Activated T-helper 1 cell treated with anti-CD3 and anti-CD28 coated beads, Interleukin-12 subunit alpha, Interleukin-12 subunit beta, Interleukin-2, Interleukin-4 antibody, amounts not matched to agents 30 ng/mL and 10 ng/mL and 1 ng/mL, durations not matched to agents 14 hours and 24 hours and 36 hours (primary cell): ENCODE data around the gene MGAT4D. TPM values are rescaled to one million over a fixed set of nuclear protein-coding genes. Genes with fewer than 3 reads are reported as not detected.
A peak's percentile ranks its signal among the peaks of the same experiment; 100 is the strongest.
"Not testable (repeated sequence)": the region's sequence is repeated elsewhere in the genome, so short reads cannot be mapped to it uniquely, and the experiment has no call there.

Source experiments
- DNase-seq: peaks from one replicate; pipeline ENCODE4 v3.0.0; 2021; ENCODE audit warnings: low spot score
- H3K27ac Mint-ChIP-seq: one replicate; pipeline ENCODE4 v1.8.0; 2021; ENCODE audit warnings: mild to moderate bottlenecking, mixed read lengths
- H3K27me3 Mint-ChIP-seq: one replicate; pipeline ENCODE4 v1.8.0; 2022; ENCODE audit warnings: mild to moderate bottlenecking, moderate library complexity, mixed read lengths; ENCODE audit not compliant: insufficient read depth
- H3K36me3 Mint-ChIP-seq: one replicate; pipeline ENCODE4 v1.8.0; 2021; ENCODE audit warnings: low read depth, mixed read lengths
- H3K4me1 Mint-ChIP-seq: one replicate; pipeline ENCODE4 v1.8.0; 2021; ENCODE audit warnings: low read depth, mixed read lengths
- H3K4me3 Mint-ChIP-seq: one replicate; pipeline ENCODE4 v1.8.0; 2021; ENCODE audit warnings: mild to moderate bottlenecking, moderate library complexity, mixed read lengths
- H3K9me3 Mint-ChIP-seq: one replicate; pipeline ENCODE4 v1.8.0; 2021; ENCODE audit warnings: mixed read lengths
- intact Hi-C: fragments of 100-400 bp; cut with micrococcal nuclease; formaldehyde crosslinking; loops from one replicate; pipeline ENCODE4 v1.15.1; 2024
- total RNA-seq: library from RNA; stranded (reverse); gene quantifications from 2 replicates; pipeline ENCODE4 v1.2.3, GENCODE V29; 2022

The MGAT4D gene
- total RNA-seq, 1 donor from 2014 or later, result not detected

GRCh38 chr4:140426610-140427105 lies 71.4 kb downstream of the MGAT4D start:
- H3K4me1 Mint-ChIP-seq, result peaks cover 11% of the 10 kb centered on the region
- H3K27me3 Mint-ChIP-seq, result peaks cover 44% of the 10 kb centered on the region
- no peak overlapping the region for H3K27ac Mint-ChIP-seq
- peak overlapping the region; percentile 52 for H3K4me3 Mint-ChIP-seq
- no peaks in the 10 kb centered on the region for H3K36me3 Mint-ChIP-seq
- no peaks in the 10 kb centered on the region for H3K9me3 Mint-ChIP-seq
- intact Hi-C loops, result loop anchor here (2.0 kb wide), 1 partner anchor 66 kb away; no protein-coding TSS in a partner anchor
- no peak for DNase-seq

GRCh38 chr4:140423106-140423505 lies 75.0 kb downstream of the MGAT4D start:
- Mint-ChIP-seq H3K9me3 (no peaks in the 10 kb centered on the region), H3K4me1 (peaks cover 11% of the 10 kb centered on the region), H3K27me3 (peaks cover 37% of the 10 kb centered on the region), H3K4me3 (no peak overlapping the region), H3K36me3 (no peaks in the 10 kb centered on the region), H3K27ac (no peak overlapping the region)
- intact Hi-C loops, result no loop called here
- DNase-seq, result no peak

- intact Hi-C loops, H3K36me3 Mint-ChIP-seq, H3K4me1 Mint-ChIP-seq, H3K4me3 Mint-ChIP-seq, H3K9me3 Mint-ChIP-seq, H3K27me3 Mint-ChIP-seq, DNase-seq, H3K27ac Mint-ChIP-seq: not testable (repeated sequence)
Observed at GRCh38 chr4:140413130-140413969, 84.7 kb downstream of the MGAT4D start.

- Mint-ChIP-seq H3K27me3 (peaks cover 8% of the 10 kb centered on the region), H3K36me3 (no peaks in the 10 kb centered on the region), H3K4me3 (no peak overlapping the region), H3K9me3 (no peaks in the 10 kb centered on the region), H3K27ac (no peak overlapping the region), H3K4me1 (no peaks in the 10 kb centered on the region)
- intact Hi-C loops, result no loop called here
- DNase-seq, result no peak
Observed at GRCh38 chr4:140408974-140409373, 89.1 kb downstream of the MGAT4D start.

GRCh38 chr4:140406292-140406691 lies 91.8 kb downstream of the MGAT4D start:
- no peaks in the 10 kb centered on the region for H3K9me3 Mint-ChIP-seq
- peaks cover 16% of the 10 kb centered on the region for H3K27me3 Mint-ChIP-seq
- no peaks in the 10 kb centered on the region for H3K36me3 Mint-ChIP-seq
- H3K4me3 Mint-ChIP-seq, result no peak overlapping the region
- H3K27ac Mint-ChIP-seq, result no peak overlapping the region
- H3K4me1 Mint-ChIP-seq, result no peaks in the 10 kb centered on the region
- DNase-seq, result no peak
- intact Hi-C loops, result no loop called here

GRCh38 chr4:140400111-140400510 lies 98.0 kb downstream of the MGAT4D start:
- H3K4me3 Mint-ChIP-seq, result no peak overlapping the region
- H3K4me1 Mint-ChIP-seq, result no peaks in the 10 kb centered on the region
- intact Hi-C loops, result no loop called here
- H3K27me3 Mint-ChIP-seq, result peaks cover 16% of the 10 kb centered on the region
- no peaks in the 10 kb centered on the region for H3K36me3 Mint-ChIP-seq
- H3K27ac Mint-ChIP-seq, result no peak overlapping the region
- no peak for DNase-seq
- H3K9me3 Mint-ChIP-seq, result no peaks in the 10 kb centered on the region

GRCh38 chr4:140395668-140396067 lies 102.4 kb downstream of the MGAT4D start:
- no peak overlapping the region for H3K27ac Mint-ChIP-seq
- no peaks in the 10 kb centered on the region for H3K36me3 Mint-ChIP-seq
- intact Hi-C loops, result no loop called here
- no peak overlapping the region for H3K4me3 Mint-ChIP-seq
- DNase-seq, result no peak
- H3K4me1 Mint-ChIP-seq, result no peaks in the 10 kb centered on the region
- peaks cover 11% of the 10 kb centered on the region for H3K27me3 Mint-ChIP-seq
- H3K9me3 Mint-ChIP-seq, result no peaks in the 10 kb centered on the region

Other genes with a start within 250 kb of the MGAT4D start
- 33.9 and 34.0 TPM in 2 replicates for gene SCOC, start 124.6 kb downstream of the MGAT4D start, total RNA-seq
- gene CLGN, start 70.6 kb downstream of the MGAT4D start, total RNA-seq, result not detected in 2 replicates
- gene ELMOD2, start 25.9 kb upstream of the MGAT4D start, total RNA-seq, result 10.8 and 15.7 TPM in 2 replicates
- gene UCP1, start 70.7 kb upstream of the MGAT4D start, total RNA-seq, result not detected in 2 replicates